ENCODE measurements around the gene ARID1B. TPM values are rescaled to one million over a fixed set of nuclear protein-coding genes. Genes with fewer than 3 reads are reported as not detected.
A peak's percentile ranks its signal among the peaks of the same experiment; 100 is the strongest.

ARID1B gene
- total and polyA plus RNA-seq, 2 of the 13 experiments (the other 11 are each of a cell fraction or from before 2014, with no cell fraction given): 20.1 to 32.6 TPM

GRCh38 chr6:157065366-157065765 lies 288.2 kb downstream of the ARID1B start (continued):
- TF ChIP-seq, protein P1, sequence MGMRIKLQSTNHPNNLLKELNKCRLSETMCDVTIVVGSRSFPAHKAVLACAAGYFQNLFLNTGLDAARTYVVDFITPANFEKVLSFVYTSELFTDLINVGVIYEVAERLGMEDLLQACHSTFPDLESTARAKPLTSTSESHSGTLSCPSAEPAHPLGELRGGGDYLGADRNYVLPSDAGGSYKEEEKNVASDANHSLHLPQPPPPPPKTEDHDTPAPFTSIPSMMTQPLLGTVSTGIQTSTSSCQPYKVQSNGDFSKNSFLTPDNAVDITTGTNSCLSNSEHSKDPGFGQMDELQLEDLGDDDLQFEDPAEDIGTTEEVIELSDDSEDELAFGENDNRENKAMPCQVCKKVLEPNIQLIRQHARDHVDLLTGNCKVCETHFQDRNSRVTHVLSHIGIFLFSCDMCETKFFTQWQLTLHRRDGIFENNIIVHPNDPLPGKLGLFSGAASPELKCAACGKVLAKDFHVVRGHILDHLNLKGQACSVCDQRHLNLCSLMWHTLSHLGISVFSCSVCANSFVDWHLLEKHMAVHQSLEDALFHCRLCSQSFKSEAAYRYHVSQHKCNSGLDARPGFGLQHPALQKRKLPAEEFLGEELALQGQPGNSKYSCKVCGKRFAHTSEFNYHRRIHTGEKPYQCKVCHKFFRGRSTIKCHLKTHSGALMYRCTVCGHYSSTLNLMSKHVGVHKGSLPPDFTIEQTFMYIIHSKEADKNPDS (CRISPR knock-in tag; IDR thresholded peaks at IDR 0.05): no peak
- TF ChIP-seq PAF1 (CRISPR knock-in tag; IDR thresholded peaks at IDR 0.05): no peak
- no peak for TF ChIP-seq SNAPC2 (CRISPR knock-in tag; IDR thresholded peaks at IDR 0.05)
- no peak for TF ChIP-seq ZNF615 (CRISPR knock-in tag; IDR thresholded peaks at IDR 0.05; ENCODE audit: borderline replicate concordance)
- TF ChIP-seq, protein P2, sequence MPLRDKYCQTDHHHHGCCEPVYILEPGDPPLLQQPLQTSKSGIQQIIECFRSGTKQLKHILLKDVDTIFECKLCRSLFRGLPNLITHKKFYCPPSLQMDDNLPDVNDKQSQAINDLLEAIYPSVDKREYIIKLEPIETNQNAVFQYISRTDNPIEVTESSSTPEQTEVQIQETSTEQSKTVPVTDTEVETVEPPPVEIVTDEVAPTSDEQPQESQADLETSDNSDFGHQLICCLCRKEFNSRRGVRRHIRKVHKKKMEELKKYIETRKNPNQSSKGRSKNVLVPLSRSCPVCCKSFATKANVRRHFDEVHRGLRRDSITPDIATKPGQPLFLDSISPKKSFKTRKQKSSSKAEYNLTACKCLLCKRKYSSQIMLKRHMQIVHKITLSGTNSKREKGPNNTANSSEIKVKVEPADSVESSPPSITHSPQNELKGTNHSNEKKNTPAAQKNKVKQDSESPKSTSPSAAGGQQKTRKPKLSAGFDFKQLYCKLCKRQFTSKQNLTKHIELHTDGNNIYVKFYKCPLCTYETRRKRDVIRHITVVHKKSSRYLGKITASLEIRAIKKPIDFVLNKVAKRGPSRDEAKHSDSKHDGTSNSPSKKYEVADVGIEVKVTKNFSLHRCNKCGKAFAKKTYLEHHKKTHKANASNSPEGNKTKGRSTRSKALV (CRISPR knock-in tag; IDR thresholded peaks at IDR 0.05): no peak
- peak; percentile 23 to 63; a peak in 3 of 4 replicates for TF ChIP-seq NR2F1 (CRISPR knock-in tag; IDR thresholded peaks at IDR 0.05)
- no peak for TF ChIP-seq ZC3H13 (CRISPR knock-in tag; IDR thresholded peaks at IDR 0.05)
- TF ChIP-seq ZBTB2 (CRISPR knock-in tag; IDR thresholded peaks at IDR 0.05; ENCODE audit: low read depth): no peak
- TF ChIP-seq ELF3 (CRISPR knock-in tag; IDR thresholded peaks at IDR 0.05): no peak
- peak; percentile 62; the same call in 1 of the 2 replicates for TF ChIP-seq POGZ (CRISPR knock-in tag; IDR thresholded peaks at IDR 0.05)
- no peak for TF ChIP-seq ZNF343 (CRISPR knock-in tag; IDR thresholded peaks at IDR 0.05)
- TF ChIP-seq GZF1 (CRISPR knock-in tag; IDR thresholded peaks at IDR 0.05): no peak
- no peak for TF ChIP-seq ZNF335 (CRISPR knock-in tag; IDR thresholded peaks at IDR 0.05)
- TF ChIP-seq ZFY (CRISPR knock-in tag; IDR thresholded peaks at IDR 0.05): no peak
- TF ChIP-seq GTF3A (CRISPR knock-in tag; conservative IDR thresholded peaks at IDR 0.05): no peak
- TF ChIP-seq HNF4A (CRISPR knock-in tag; IDR thresholded peaks at IDR 0.05): peak; percentile 61
- TF ChIP-seq ZNF605 (CRISPR knock-in tag; IDR thresholded peaks at IDR 0.05): no peak
- TF ChIP-seq ZFAT (CRISPR knock-in tag; conservative IDR thresholded peaks at IDR 0.05): no peak
- peak; percentile 83; the same call in 1 of the 2 replicates for TF ChIP-seq EHMT2 (IDR thresholded peaks at IDR 0.05; ENCODE audit: borderline replicate concordance, low read depth, low read length)
- TF ChIP-seq ZNF484 (CRISPR knock-in tag; IDR thresholded peaks at IDR 0.05; ENCODE audit: borderline replicate concordance, low read depth): no peak
- TF ChIP-seq MXD4 (CRISPR knock-in tag; IDR thresholded peaks at IDR 0.05): no peak
- TF ChIP-seq ZBTB21 (CRISPR knock-in tag; IDR thresholded peaks at IDR 0.05): no peak
- no peak for TF ChIP-seq GATAD1 (CRISPR knock-in tag; IDR thresholded peaks at IDR 0.05)
- no peak for TF ChIP-seq SMYD3 (CRISPR knock-in tag; IDR thresholded peaks at IDR 0.05)
- TF ChIP-seq ZSCAN12 (CRISPR knock-in tag; IDR thresholded peaks at IDR 0.05): no peak
- no peak for TF ChIP-seq MTA1 (CRISPR knock-in tag; IDR thresholded peaks at IDR 0.05; ENCODE audit: borderline replicate concordance)
- no peak for TF ChIP-seq SMAD9 (CRISPR knock-in tag; IDR thresholded peaks at IDR 0.05)
